ENCODE data around the gene GOLGA6D. TPM values are rescaled to one million over a fixed set of nuclear protein-coding genes. Genes with fewer than 3 reads are reported as not detected.
"Not testable (repeated sequence)": the region's sequence is repeated elsewhere in the genome, so short reads cannot be mapped to it uniquely, and the experiment has no call there.

GOLGA6D gene
- total RNA-seq (2012; rRNA removed) (not detected in 2 replicates), polyA plus RNA-seq (2012; rRNA removed) (not detected in 2 replicates), Bru-seq, nascent RNA (not detected), BruChase-seq, experiment 1, labeled RNA remaining after a 6-hour chase (not detected), BruChase-seq, experiment 2, labeled RNA remaining after a 2-hour chase (not detected)
- polyA plus RNA-seq (2012; cell fraction: cytosol; rRNA removed) = not detected in 2 replicates
- not detected in 2 replicates for polyA plus RNA-seq (2012; cell fraction: nucleus; rRNA removed; ENCODE audit: low replicate concordance)
- long read RNA-seq = 0 reads

DNA sequence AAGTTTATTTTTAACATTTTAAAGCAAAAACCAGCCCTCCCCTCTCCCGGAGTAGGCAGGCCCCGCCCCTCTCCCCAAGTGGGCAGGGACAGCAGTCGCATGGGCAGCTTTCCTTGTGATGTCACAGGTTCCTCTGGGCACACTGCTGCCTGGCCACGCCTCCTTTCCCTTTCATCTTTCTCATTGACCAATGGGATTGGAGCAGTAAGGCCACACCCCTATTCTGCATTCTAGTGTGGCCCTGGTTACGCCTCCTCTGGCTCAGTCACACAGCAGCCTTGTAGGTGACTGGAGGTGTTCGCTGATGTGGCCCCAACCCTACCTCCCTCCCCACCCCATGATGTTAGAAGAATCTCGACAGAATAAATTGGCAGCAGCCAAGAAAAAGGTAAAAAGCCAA lies at the start of gene GOLGA6D:
GOLGA6D (plus strand) TSS at position 264 of the 400 bp plus-strand sequence; CDS start at position 305, 41 bp downstream.
- in situ Hi-C loops (cut with MboI; ENCODE audit: low sequenced_read_pairs) = not testable (repeated sequence)

More for the DNA sequence above, at the start of gene GOLGA6D:
- DNase-seq; H3K27me3 ChIP-seq (ENCODE audit: control insufficient read depth, insufficient read depth, low read length); H4K8ac ChIP-seq (ENCODE audit: low read depth in 2 of 2, low read length in 2 of 2); H2BK120ac ChIP-seq (ENCODE audit: low read depth, low read length); BruUV-seq (replicated peaks); H4K91ac ChIP-seq (ENCODE audit: insufficient read depth, low read depth, low read length); H3K56ac ChIP-seq (ENCODE audit: extremely low read depth, insufficient read depth, low read length); H2AK5ac ChIP-seq (ENCODE audit: low read depth, low read length); dilution Hi-C loops (cut with HindIII; ENCODE audit: low sequenced_read_pairs, unreplicated experiment); POLR2A ChIA-PET (ENCODE audit: unreplicated experiment); H3K79me1 ChIP-seq (ENCODE audit: low read depth in 1 of 2, low read length in 2 of 2); H3K4me2 ChIP-seq (ENCODE audit: low read depth, low read length); H3K4ac ChIP-seq (ENCODE audit: low read depth, low read length); H3K4me1 ChIP-seq (ENCODE audit: control insufficient read depth, insufficient read depth, low read length); CTCF ChIA-PET; H2AFZ ChIP-seq (replicated peaks; ENCODE audit: low read length, poor library complexity); H4K5ac ChIP-seq (ENCODE audit: low read depth, low read length); H2BK20ac ChIP-seq (ENCODE audit: low read depth, low read length); H2BK15ac ChIP-seq (ENCODE audit: low read depth, low read length); ATAC-seq (ENCODE audit: low read depth); H4K20me1 ChIP-seq (ENCODE audit: insufficient read depth, low read length); H3K9me3 ChIP-seq (ENCODE audit: control insufficient read depth, insufficient read depth, low read length); H3K14ac ChIP-seq (replicated peaks; ENCODE audit: low read depth, low read length); intact Hi-C loops (cut with micrococcal nuclease); H3K9ac ChIP-seq (ENCODE audit: low read depth, low read length); H3K36me3 ChIP-seq (ENCODE audit: control insufficient read depth, insufficient read depth, low read length); H3K9me1 ChIP-seq (ENCODE audit: insufficient read depth, low read length); H3K23ac ChIP-seq (ENCODE audit: low read depth, low read length); H2AK9ac ChIP-seq (replicated peaks; ENCODE audit: low read depth, low read length, poor library complexity); H3K27ac ChIP-seq (ENCODE audit: insufficient read depth, low read length); H3K18ac ChIP-seq (ENCODE audit: low read depth, low read length); H2BK5ac ChIP-seq (ENCODE audit: low read depth, low read length, poor library complexity, severe bottlenecking); H3K4me3 ChIP-seq (ENCODE audit: insufficient read depth, low read depth, low read length): not testable (repeated sequence)
- no CpG with 5 or more reads among the region's 7 CpGs for WGBS, 2 experiments (ENCODE audit: extremely low coverage in 2 of 2, insufficient read length in 1 of 2)
